Stimulated activated naive CD8-positive, alpha-beta T cell treated with anti-CD3 and anti-CD28 coated beads, Interleukin-15, Interleukin-2, amounts not matched to agents 100 U/mL and 50 U/mL, for 24 hours (primary cell): ENCODE measurements around the gene CHRNA5.
"Not testable (repeated sequence)": the region's sequence is repeated elsewhere in the genome, so short reads cannot be mapped to it uniquely, and the experiment has no call there.

Source experiments
- ATAC-seq: fragments of 150-1000 bp; cut with Tn5 transposase; one replicate; pipeline ENCODE4 v1.10.0; 2021
- DNase-seq: peaks from one replicate; pipeline ENCODE4 v3.0.0; 2021

The CHRNA5 gene

DNA sequence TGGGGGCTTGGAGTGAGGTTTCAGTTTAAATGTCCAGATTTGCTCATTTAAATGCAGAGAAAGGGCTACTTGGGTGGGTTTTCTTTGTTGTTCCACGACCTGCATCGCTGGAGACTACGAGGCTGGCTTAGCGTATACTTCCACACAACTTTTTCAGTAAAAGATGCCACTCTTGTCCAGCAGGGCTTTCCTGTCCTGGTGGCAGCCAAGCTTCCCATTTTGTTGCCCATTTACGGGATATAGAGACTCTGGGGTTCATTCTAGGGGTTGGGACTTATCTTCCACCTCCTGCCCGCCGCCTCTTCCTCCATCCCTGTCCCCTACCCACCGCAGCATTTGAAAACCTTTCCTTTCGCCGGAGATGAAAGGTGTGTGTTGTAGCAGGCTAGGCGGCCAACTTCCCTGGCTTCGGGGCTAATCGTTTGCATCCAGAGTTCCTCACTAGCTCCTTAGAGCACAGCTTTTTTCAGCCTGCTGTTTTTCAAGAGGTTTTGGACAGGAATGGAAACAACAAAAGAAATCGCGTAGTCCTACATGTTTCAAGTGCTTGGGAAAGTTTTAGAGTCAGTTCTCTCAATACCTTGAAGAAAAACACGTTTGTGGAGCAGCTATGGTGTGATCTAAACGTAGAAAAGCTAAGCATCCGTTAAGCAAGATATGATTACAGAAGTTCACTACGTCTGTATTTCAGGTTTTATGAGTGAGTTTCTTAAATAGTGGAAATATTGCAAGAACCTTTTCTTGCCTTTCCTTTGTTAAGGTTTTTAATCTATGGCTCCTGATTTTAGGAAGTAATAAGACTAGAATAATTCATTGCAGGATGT lies 843 bp downstream of the CHRNA5 start:
- ATAC-seq (no peak), DNase-seq (peak; percentile 7)

DNA sequence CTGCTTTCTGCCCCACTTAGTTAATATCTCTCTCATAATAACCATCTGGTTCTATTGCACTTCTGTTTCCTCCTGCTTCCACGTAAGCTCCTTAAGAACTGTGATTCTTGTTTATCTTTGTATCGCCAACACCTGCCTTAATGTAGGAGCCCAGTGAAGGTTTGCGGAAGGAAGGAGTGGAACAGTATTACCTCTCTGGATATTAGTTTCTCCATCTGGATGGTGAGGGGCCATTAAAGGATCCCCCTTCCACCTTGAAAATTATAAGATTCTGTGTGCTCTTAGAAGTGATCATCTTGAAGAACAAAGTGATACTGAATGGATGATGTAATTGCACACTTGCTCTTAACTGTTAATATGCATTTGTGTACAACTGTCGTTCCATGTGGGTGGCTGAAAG lies 2.2 kb downstream of the CHRNA5 start:
- ATAC-seq (no peak), DNase-seq (no peak)

DNA sequence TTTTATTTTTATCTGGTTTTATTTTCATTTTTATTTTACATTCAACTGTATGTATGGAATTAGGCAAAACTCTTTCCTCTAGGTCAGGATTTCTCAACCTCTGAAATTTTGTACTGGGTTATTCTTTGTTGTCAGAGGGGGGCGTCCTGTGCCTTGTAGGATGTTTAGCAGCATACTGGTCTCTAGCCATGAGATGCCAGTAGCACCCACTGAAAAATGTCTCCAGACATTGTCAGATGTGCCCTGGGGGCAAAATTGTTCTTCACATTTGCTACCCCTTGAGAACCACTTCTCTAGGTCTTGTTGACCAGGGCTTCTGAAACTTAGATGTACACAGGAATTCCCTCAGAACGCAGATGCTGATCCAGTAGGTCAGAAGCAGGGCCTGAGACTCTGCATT lies 5.4 kb downstream of the CHRNA5 start:
- no peak for ATAC-seq
- DNase-seq = no peak

DNA sequence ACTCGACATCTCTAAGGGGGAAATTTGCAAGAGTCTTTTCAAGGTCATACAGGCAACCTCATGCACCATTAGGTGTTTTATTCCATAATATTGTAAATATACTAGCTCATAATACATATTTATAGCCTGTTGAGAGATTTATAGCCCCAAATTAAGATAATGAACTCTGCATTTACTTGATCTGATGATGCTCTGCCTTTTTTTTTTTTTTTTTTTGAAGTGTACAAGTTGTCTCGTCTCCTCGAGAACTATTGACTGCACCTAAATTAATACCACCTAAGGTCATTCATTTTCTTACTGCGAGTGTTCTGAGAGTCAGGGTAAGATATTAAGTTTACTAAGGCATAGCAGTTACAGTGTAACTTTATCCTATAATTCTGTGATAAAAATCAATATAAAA lies 6.1 kb downstream of the CHRNA5 start:
- no peak for DNase-seq
- no peak for ATAC-seq

GRCh38 chr15:78573416-78573815 lies 8.1 kb downstream of the CHRNA5 start:
- no peak for DNase-seq
- no peak for ATAC-seq

DNA sequence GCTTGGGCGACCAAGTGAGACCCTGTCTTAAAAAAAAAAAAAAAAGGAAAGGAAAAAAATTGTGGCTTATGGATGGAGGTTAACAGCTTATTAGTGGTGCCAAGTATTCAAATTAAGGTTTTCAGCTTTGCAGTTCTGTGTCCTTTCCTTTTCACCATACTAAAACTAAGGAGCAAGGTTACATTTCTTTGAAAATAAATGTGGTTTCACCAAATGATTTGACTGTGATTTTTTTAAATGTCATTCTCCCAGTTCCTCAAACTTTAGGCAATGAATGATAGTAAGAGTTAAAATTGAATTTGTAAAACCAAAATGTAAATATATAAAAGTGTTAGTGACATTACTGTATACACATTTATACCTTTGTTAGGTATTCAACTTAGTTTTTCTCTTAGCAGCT lies 9.6 kb downstream of the CHRNA5 start:
- no peak for ATAC-seq
- DNase-seq = no peak

DNA sequence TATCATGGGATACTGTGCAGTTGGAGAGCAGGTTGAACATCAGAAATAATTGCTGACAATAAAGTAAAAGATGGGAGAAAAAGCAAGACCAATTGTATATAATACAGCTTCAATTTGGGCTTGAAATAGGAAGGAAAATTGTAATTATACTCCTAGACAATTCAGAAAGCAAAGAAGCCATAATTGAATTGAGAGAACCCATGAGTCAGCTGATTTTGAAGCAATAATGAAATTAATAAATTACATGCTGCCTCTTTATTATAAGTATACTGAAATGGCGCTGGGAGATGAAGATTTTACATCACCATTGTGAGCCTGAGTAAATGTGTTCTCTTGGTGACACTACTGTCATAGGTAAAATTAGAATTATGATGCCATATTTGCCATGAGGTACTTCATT lies 32.3 kb downstream of the CHRNA5 start:
- ATAC-seq (no peak), DNase-seq (no peak)

DNA sequence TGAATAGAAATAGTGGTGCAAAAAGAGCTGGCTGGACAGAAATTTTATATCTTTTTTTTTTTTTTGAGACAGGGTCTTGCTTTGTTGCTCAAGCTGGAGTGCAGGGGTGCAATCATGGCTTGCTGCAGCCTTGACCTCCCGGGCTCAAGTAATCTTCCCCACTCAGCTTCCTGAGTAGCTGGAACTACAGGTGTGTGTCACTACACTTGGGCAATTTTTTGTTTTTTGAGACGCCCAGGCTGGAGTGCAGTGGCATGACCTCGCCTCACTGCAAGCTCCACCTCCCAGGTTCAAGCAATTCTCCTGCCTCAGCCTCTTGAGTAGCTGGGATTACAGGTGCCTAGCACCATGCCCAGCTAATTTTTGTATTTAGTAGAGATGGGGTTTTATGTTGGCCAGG lies 33.0 kb downstream of the CHRNA5 start:
- no peak for DNase-seq
- no peak for ATAC-seq

GRCh38 chr15:78599189-78599588 lies 33.9 kb downstream of the CHRNA5 start:
- ATAC-seq (no peak), DNase-seq (no peak)

GRCh38 chr15:78603467-78603866 lies 38.1 kb downstream of the CHRNA5 start:
- ATAC-seq (no peak), DNase-seq (no peak)

- DNase-seq (no peak), ATAC-seq (no peak)
Observed at GRCh38 chr15:78604420-78604819, 39.1 kb downstream of the CHRNA5 start.

DNA sequence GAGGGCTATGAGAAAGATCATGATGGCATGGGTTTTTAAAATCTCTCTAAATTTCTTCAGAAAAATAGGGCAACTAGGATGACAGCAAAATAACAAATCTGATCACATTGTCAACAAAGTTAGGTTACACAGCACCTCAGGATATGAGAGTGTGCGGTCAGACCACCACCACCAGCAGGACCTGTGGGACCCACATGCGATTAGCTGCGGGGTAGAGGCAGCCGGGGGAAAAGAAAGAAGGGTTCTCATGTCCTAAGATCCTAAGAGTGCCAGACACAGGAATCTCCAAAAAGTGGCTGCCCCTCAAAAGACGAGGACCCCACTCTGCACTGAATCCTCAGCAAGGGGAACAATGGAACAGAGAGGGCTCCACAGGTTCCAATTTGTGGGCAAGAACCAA lies 39.9 kb downstream of the CHRNA5 start:
- DNase-seq = no peak
- ATAC-seq = no peak

DNA sequence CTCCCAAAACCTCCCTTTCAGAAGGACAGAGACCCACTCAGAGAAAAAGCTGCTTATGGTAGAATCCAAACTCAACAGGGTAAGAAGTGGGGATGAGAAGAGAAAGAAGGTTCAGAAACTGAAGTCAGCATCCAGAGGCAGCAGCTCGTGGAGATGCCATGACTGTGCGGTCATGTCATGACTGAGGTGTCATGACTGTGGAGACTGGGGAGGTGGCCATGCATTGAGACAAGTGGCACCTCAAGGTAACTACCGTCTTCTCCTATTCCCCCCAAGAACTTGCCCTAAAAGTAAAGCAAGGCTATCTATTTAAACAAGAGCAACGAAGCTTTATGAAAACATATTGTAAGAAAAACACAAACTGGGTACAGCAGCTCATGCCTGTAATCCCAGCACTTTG lies 40.4 kb downstream of the CHRNA5 start:
- DNase-seq (no peak), ATAC-seq (no peak)

DNA sequence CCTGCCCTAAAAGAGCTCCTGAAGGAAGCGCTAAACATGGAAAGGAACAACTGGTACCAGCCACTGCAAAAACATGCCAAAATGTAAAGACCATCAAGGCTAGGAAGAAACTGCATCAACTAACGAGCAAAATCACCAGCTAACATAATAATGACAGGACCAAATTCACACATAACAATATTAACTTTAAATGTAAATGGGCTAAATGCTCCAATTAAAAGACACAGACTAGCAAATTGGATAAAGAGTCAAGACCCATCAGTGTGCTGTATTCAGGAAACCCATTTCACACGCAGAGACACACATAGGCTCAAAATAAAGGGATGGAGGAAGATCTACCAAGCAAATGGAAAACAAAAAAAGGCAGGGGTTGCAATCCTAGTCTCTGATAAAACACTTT lies 44.2 kb downstream of the CHRNA5 start:
- DNase-seq, ATAC-seq: not testable (repeated sequence)

DNA sequence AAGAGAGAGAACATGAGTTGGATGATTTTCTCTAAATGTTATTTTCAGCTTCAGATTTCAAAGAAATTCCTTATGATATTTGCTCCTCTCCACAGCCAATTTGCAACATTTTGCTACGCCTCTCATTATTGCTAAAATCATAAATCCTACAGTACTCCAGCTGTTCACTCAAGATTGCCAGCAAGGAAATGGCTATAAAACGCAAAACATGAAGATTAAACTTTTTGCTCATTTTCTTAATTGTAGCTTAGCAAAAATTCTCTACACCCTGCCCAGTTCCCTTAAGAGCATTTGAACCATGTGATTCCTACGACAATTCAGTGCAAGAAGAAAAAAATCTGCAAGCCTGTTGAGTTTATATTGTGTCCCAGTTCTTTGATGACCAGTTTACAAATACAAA lies 48.7 kb downstream of the CHRNA5 start:
- ATAC-seq (no peak), DNase-seq (no peak)

GRCh38 chr15:78615151-78615589 lies 49.9 kb downstream of the CHRNA5 start:
- DNase-seq (no peak), ATAC-seq (no peak)

DNA sequence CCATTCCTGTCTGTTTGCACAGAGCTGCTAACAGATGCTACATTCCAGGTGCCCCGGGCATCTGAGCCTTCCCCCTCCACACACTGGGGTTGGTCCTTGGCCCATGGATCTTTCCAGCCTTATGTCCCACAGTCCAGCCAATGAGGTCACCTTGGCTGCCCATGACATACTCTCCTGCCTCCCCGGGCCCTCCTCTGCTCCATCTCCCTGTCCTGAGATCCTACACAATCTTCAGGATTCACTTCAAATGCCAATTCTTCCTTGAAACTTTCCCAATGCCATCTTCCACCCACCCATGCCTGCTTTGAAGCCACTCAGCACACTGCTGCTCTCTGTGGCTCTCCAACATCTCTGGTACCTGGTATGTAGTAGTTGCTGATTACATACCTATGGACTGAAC lies 51.2 kb downstream of the CHRNA5 start:
- ATAC-seq (no peak), DNase-seq (no peak)

DNA sequence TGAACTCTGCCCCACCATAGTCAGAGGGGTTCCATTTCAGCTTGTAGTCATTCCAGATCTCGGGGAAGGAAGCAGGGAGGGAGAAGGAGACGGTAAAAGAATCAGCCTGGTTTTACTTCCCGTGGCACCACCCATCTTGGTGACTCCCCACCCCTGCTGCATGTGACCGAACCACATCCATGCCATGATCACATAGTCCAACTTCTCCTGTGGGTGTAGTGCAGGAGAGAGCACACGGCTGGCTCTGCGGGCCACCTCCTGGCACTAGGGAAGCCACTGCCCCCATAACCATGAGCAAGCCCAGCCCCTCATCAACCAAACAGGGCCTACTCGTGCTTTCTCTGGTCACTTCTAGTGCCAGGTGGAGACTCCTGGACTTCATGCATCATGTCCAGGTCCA lies 51.8 kb downstream of the CHRNA5 start:
- DNase-seq (no peak), ATAC-seq (no peak)

GRCh38 chr15:78617516-78617915 lies 52.2 kb downstream of the CHRNA5 start:
- ATAC-seq = no peak
- no peak for DNase-seq

GRCh38 chr15:78618064-78618463 lies 52.7 kb downstream of the CHRNA5 start:
- no peak for ATAC-seq
- no peak for DNase-seq

DNA sequence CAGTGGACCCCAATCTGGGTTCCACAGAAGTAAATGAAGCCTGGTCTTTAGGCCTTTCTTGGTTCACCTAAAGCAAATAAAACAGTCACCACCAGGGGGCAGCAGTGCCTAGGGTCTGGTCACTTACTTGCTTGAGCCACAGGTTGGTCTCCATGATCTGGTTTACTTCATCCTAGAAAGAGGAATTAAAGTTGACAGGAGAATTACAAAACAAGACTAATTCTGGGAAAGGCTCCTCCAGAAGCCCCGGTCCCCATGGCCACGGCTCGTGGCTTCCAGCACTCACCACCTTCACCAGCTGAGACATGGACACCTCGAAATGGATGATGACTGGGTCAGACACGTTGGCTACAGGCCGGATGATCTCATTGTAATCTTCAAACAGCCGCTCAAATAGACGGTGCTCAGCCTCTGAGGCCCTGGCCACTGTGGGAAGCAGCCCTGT lies 53.2 kb downstream of the CHRNA5 start:
- ATAC-seq = no peak
- DNase-seq = peak; percentile 90

DNA sequence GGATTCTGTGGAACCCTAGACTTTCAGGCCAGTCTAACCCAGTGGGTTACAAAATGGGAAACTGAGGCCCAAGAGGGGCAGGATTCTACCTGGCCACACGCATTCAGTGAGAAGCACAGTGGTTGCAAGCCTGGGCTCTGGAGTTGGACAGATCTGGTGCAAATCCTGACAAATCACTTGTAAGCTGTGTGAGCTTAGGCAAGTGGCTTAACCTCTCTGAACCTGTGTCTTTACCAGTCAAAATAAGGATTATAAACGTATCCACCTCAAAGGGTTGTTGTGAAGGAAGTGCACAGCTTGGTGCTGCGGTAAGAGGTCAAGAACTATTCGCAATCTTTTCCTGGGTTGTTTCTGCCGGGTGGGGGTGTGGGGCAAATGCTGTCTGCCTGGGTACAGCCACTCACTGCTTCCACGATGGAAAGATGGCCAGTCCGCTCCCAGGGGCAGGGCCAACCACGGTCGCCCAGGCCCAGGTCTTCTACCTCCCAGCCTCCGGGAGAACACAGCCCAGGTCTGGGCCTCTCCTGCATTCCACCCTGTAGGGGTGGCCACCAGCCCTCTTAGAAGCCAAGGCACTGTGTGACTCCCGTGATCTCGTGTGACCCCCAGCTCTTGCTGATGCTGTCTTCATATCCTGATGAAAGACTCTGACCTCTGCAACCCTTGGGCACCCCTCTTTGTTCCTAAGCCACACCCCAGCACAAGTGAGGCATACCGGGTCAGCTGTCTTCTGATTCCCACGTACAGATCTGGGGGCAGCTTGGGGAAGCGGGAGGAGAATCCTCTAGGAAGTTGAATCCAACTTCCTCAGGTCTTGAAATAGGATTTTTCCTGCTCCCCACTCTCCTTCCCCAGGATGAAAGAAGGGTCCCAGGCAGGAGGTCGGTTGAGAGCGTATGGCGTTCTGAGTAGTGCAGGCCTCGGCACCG lies 54.0 kb downstream of the CHRNA5 start:
- ATAC-seq (no peak), DNase-seq (no peak)

- ATAC-seq = no peak
- DNase-seq = peak; percentile 10
Observed at GRCh38 chr15:78620021-78620526, 54.8 kb downstream of the CHRNA5 start.
